Astrocyte of the cerebellum (primary cell): Measurements from ENCODE around the gene GNAQ.
"Not testable (repeated sequence)": the region's sequence is repeated elsewhere in the genome, so short reads cannot be mapped to it uniquely, and the experiment has no call there.

ENCODE experiments used
- DNase-seq: peaks from one replicate; pipeline ENCODE4 v3.0.0-alpha.2; 2011; ENCODE audit warnings: low read depth
- H3K4me3 ChIP-seq: 2 replicates; pipeline ENCODE4 v1.5.1; 2011; ENCODE audit warnings: mild to moderate bottlenecking, low read depth, low read length, moderate library complexity
- in situ Hi-C: cut with HindIII; loops from 2 replicates; pipeline ENCODE4 v1.10.0; 2017; ENCODE audit warnings: low sequenced_read_pairs
- TF ChIP-seq, protein P1 (sequence below): IDR thresholded peaks from 2 replicates; pipeline ENCODE4 v1.5.1; 2012; ENCODE audit warnings: low read length, low read depth, moderate library complexity, mild to moderate bottlenecking; ENCODE audit errors: missing control alignments

The GNAQ gene

DNA sequence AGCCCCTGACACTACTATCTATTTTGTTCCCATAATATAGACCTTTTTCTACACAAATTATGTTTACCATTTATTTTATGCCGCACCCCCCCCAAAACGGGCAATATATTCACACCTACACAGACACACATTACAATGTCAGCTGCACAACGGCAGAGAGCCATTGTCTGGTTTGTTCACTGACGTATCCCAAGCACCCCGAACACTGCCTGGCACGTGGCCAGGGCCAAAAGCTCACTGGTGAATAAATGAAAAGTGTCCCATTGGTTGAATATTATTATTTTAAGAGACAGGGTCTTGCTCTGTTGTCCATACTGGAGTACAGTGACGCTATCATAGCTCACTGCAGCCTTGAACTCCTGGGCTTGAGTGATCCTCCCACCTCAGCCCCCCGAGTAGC is 150.5 kb downstream of the GNAQ start:
- H3K4me3 ChIP-seq: no peak overlapping the region
- no peak for DNase-seq
- in situ Hi-C loops: no loop called here
- TF ChIP-seq, protein P1, sequence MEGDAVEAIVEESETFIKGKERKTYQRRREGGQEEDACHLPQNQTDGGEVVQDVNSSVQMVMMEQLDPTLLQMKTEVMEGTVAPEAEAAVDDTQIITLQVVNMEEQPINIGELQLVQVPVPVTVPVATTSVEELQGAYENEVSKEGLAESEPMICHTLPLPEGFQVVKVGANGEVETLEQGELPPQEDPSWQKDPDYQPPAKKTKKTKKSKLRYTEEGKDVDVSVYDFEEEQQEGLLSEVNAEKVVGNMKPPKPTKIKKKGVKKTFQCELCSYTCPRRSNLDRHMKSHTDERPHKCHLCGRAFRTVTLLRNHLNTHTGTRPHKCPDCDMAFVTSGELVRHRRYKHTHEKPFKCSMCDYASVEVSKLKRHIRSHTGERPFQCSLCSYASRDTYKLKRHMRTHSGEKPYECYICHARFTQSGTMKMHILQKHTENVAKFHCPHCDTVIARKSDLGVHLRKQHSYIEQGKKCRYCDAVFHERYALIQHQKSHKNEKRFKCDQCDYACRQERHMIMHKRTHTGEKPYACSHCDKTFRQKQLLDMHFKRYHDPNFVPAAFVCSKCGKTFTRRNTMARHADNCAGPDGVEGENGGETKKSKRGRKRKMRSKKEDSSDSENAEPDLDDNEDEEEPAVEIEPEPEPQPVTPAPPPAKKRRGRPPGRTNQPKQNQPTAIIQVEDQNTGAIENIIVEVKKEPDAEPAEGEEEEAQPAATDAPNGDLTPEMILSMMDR: no peak

DNA sequence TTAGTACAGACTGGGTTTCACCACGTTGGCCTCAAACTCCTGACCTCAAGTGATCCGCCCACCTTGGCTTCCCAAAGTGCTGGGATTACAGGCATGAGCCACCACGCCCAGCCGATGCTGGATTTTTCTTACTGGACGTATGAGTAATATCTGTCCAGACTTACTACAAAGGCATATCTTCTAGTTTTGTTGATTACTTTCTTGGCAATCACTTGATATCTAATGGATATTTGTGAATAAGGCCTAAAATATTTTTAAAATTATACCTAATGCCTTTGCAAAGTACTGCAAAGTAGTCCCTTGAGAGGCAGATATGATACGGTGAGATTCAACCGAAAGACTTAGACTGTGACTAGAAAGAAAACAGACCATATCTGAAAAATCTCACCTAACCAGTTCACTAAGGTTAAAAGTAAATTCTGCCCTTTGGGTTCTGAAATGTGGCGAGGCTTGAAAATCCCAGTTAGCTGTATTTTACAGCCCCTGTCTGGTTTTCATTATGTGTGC is 152.1 kb downstream of the GNAQ start:
- TF ChIP-seq, protein P1: no peak
- in situ Hi-C loops: no loop called here
- no peak for DNase-seq

DNA sequence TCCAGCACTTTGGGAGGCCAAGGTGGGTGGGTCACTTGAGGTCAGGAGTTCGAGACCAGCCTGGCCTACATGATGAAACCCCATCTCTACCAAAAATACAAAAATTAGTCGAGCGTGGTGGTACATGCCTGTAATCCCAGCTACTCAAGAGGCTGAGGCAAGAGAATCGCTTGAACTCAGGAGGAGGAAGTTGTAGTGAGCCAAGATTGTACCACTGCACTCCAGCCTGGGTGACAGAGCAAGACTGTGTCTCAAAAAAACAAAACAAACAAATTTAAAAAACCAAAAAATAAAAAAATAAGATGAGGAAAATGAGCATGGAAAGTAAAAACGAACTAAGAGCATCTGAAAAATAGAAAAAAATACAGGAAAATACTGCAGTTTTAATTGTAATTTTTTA is 152.8 kb downstream of the GNAQ start:
- in situ Hi-C loops, H3K4me3 ChIP-seq, DNase-seq: not testable (repeated sequence)

More for the DNA sequence above, 152.1 kb downstream of the GNAQ start:
- H3K4me3 ChIP-seq: no peak overlapping the region

DNA sequence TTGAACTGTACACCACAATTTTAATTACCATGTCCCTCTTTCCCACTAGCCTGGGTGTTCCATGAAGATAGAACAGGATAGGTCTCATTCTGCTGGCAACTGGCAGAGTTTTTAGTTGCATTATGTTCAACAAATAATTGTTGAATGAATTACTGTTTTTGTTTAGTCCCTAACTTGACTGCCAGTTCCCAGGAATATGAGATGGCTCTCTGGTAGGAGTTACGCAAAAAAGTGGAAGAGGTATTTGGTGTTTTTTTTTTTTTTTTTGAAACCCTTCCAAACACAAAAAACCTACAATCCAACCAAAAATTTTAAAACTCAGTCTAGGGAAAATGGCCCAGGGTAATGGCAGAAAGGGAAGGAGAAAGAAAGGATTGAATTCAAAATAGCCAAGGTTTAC is 153.6 kb downstream of the GNAQ start:
- H3K4me3 ChIP-seq: no peak overlapping the region
- DNase-seq: no peak
- TF ChIP-seq, protein P1: no peak
- in situ Hi-C loops: no loop called here

DNA sequence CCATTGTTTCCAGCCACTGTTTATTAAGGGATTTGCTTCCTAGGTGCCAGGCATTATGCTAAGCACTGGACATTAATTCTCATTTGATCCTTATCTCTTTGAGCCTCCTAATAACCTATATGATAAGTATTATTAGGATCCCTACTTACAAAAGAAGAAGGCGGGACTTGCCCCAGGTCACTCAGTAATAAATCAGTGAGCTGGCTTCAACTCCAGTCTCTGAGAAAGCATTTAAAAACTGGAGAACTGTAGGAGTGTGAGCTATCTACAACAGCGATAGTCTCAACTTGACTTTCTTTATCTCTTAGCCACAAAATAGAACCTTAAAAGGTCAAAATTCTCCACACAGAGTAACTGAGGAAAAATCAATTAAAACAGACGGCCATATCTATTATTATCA is 155.0 kb downstream of the GNAQ start:
- TF ChIP-seq, protein P1: no peak
- no peak for DNase-seq
- no peak overlapping the region for H3K4me3 ChIP-seq
- in situ Hi-C loops: no loop called here

DNA sequence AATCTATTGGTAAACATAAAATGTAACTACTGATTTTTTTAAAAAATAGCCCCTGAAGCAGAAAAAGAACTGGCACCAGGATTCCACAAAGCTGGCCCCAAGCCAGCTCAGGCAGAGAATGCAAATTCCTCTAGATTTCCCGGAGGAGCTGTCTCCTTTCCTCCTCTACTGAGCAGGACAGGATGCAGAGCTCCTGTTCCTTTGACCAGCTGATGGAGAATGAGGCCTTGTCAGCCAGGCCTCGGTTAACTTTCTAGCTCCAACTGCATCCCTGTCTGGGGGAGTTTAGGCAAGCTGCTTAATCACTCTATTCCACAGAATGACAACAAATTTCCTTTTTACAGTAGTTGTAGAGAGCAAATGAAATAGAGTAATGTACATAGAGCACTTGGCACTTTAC is 155.5 kb downstream of the GNAQ start:
- in situ Hi-C loops: no loop called here
- DNase-seq: no peak
- TF ChIP-seq, protein P1: no peak
- no peak overlapping the region for H3K4me3 ChIP-seq

DNA sequence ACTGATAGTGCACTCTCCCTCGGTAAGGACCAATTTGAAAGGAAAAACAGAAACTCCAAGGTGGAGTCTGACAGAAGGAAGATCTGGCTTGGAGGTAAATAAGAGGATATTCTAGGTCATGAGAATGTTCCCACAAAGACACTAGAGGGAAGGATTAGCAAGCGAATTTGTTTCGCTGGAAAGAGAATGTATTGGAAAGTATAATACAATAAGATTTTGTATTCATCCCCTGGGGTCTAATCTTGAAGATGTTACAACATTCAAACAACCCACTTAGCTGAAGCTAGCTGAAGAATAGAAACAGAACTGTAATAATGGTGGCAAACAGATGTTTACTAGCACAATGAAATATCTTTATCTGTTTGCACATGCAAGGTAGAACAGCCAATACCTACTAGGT is 158.7 kb downstream of the GNAQ start:
- in situ Hi-C loops: no loop called here
- TF ChIP-seq, protein P1: no peak
- H3K4me3 ChIP-seq: no peak overlapping the region
- DNase-seq: no peak
